Transverse colon (tissue), 3 donors: ENCODE data around the gene STXBP1.

Experiments
- CTCF ChIP-seq, 5 experiments: fragments of 200-600 bp in 3 of 5; fragments of 450-650 bp in 2 of 5; sonication (generic) in 3 of 5; IDR thresholded peaks; 1 replicate in 2 of 5; 2 replicates in 3 of 5; pipeline ENCODE4 v1.5.1; 2016 to 2017; ENCODE audit warnings: antibody characterized with exemption in 5 of 5, inconsistent platforms in 3 of 5, mild to moderate bottlenecking in 2 of 5, moderate library complexity in 1 of 5
- EP300 ChIP-seq: sonication (generic); formaldehyde crosslinking; IDR thresholded peaks from one replicate; pipeline ENCODE4 v1.6.1; 2017; ENCODE audit warnings: antibody characterized with exemption, low read depth
- POLR2A ChIP-seq: fragments of 450-650 bp; IDR thresholded peaks from one replicate; pipeline ENCODE4 v1.6.1; 2016; ENCODE audit warnings: antibody characterized with exemption, mild to moderate bottlenecking, moderate library complexity

- TF ChIP-seq CTCF (IDR thresholded peaks at IDR 0.05) = no peak
- no peak for TF ChIP-seq POLR2A
- TF ChIP-seq EP300 = no peak
These were observed 70.5 kb downstream of the STXBP1 start for GRCh38 chr9:127682351-127683136.
